HEK293 (cell line): ENCODE data around the gene GNPTG.

Experiments used
- KLF1 ChIP-seq: fragments of 450-650 bp; formaldehyde crosslinking; IDR thresholded peaks from 2 replicates; pipeline ENCODE4 v1.5.1; 2016; ENCODE audit warnings: missing biosample characterization, missing genetic modification characterization
- RBAK ChIP-seq: fragments of 450-650 bp; formaldehyde crosslinking; IDR thresholded peaks from 2 replicates; pipeline ENCODE4 v1.5.1; 2016; ENCODE audit warnings: missing biosample characterization, missing genetic modification characterization
- TCF7L2 ChIP-seq: IDR thresholded peaks from 2 replicates; pipeline ENCODE4 v1.6.1; 2011; ENCODE audit warnings: low read depth, mild to moderate bottlenecking, inconsistent platforms, low read length, moderate library complexity, borderline replicate concordance
- ZBTB20 ChIP-seq: fragments of 450-650 bp; formaldehyde crosslinking; IDR thresholded peaks from 2 replicates; pipeline ENCODE4 v1.5.1; 2016; ENCODE audit warnings: missing biosample characterization, missing genetic modification characterization
- ZIC2 ChIP-seq: fragments of 450-650 bp; formaldehyde crosslinking; IDR thresholded peaks from 2 replicates; pipeline ENCODE4 v1.5.1; 2016; ENCODE audit warnings: missing biosample characterization, missing genetic modification characterization
- ZNF133 ChIP-seq: fragments of 450-650 bp; formaldehyde crosslinking; IDR thresholded peaks from 2 replicates; pipeline ENCODE4 v1.5.1; 2016; ENCODE audit warnings: missing biosample characterization, missing genetic modification characterization
- ZNF266 ChIP-seq: fragments of 450-650 bp; formaldehyde crosslinking; IDR thresholded peaks from 2 replicates; pipeline ENCODE4 v1.5.1; 2016; ENCODE audit warnings: missing biosample characterization, missing genetic modification characterization, low read depth
- ZNF274 ChIP-seq, 2 experiments: fragments of 200-500 bp in 1 of 2; fragments of 450-650 bp in 1 of 2; sonication (Bioruptor generic) in 1 of 2; formaldehyde crosslinking in 1 of 2; IDR thresholded peaks; 2 replicates each; pipeline versions ENCODE4 v1.5.1 to v1.6.1; 2014 to 2016; ENCODE audit warnings: borderline replicate concordance in 1 of 2, inconsistent platforms in 1 of 2, low read length in 1 of 2, missing biosample characterization in 1 of 2, missing genetic modification characterization in 1 of 2
- ZNF292 ChIP-seq: fragments of 450-650 bp; formaldehyde crosslinking; IDR thresholded peaks from 2 replicates; pipeline ENCODE4 v1.5.1; 2016; ENCODE audit warnings: low read depth, missing biosample characterization, missing genetic modification characterization, borderline replicate concordance
- ZNF366 ChIP-seq: fragments of 450-650 bp; formaldehyde crosslinking; conservative IDR thresholded peaks from 2 replicates; pipeline ENCODE4 v1.5.1; 2016; ENCODE audit warnings: missing biosample characterization, missing genetic modification characterization
- ZNF48 ChIP-seq: fragments of 450-650 bp; formaldehyde crosslinking; IDR thresholded peaks from 2 replicates; pipeline ENCODE4 v1.5.1; 2016; ENCODE audit warnings: missing biosample characterization, missing genetic modification characterization
- ZNF707 ChIP-seq: fragments of 450-650 bp; formaldehyde crosslinking; IDR thresholded peaks from 2 replicates; pipeline ENCODE4 v1.5.1; 2016; ENCODE audit warnings: missing biosample characterization, missing genetic modification characterization
- TF ChIP-seq, protein P1 (sequence below): fragments of 450-650 bp; formaldehyde crosslinking; IDR thresholded peaks from 2 replicates; pipeline ENCODE4 v1.5.1; 2016; ENCODE audit warnings: missing biosample characterization, missing genetic modification characterization

DNA sequence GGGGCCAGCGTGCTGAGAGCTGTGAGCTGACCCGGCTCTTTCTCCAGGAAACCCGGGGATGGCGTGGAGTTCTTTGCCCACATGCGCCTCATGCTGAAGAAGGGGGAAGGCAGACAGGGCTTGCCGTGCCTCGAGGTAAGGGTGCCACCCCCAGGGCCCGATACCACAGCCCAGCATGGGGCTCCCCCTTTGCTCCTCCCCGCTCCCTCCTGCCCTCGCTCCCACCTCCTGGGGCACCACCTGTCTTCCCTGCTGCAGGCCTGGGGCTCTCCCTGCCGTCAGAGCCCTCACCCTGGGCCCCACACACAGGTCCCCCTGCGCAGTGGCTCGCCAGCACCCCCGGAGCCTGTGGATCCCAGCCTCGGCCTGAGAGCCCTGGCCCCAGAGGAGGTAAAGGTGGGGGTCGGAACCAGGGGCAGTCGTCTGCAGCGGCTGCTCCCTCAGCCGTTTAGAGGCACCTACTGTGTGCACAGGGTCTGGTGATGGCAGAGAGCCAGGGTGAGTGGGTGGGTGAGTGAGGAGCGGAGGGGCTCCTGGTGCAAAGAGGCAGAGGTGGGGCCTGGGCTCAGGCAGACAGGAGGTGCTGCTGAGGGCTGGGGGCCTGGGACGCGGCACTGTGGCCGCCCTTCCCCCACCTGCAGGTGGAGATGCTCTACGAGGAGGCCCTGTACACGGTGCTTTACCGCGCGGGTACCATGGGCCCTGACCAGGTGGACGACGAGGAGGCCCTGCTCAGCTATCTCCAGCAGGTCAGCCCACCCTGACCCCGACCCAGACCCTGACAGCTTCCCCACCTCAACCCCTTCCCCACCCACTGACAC, 12.7 kb upstream of the GNPTG start:
- TF ChIP-seq ZNF274 (IDR thresholded peaks at IDR 0.05; ENCODE audit: low read length) (no peak), ZNF274 (tag by site-specific recombination; IDR thresholded peaks at IDR 0.05; ENCODE audit: borderline replicate concordance) (no peak), ZNF707 (no peak), RBAK (tag by site-specific recombination) (no peak), ZNF366 (tag by site-specific recombination) (no peak), ZIC2 (tag by site-specific recombination) (no peak; the same call in 1 of the 2 replicates), TCF7L2 (no peak), ZNF292 (tag by site-specific recombination) (no peak), ZBTB20 (tag by site-specific recombination) (no peak), ZNF48 (tag by site-specific recombination) (no peak), KLF1 (tag by site-specific recombination) (no peak), ZNF266 (no peak), ZNF133 (tag by site-specific recombination) (no peak)
- TF ChIP-seq, protein P1, sequence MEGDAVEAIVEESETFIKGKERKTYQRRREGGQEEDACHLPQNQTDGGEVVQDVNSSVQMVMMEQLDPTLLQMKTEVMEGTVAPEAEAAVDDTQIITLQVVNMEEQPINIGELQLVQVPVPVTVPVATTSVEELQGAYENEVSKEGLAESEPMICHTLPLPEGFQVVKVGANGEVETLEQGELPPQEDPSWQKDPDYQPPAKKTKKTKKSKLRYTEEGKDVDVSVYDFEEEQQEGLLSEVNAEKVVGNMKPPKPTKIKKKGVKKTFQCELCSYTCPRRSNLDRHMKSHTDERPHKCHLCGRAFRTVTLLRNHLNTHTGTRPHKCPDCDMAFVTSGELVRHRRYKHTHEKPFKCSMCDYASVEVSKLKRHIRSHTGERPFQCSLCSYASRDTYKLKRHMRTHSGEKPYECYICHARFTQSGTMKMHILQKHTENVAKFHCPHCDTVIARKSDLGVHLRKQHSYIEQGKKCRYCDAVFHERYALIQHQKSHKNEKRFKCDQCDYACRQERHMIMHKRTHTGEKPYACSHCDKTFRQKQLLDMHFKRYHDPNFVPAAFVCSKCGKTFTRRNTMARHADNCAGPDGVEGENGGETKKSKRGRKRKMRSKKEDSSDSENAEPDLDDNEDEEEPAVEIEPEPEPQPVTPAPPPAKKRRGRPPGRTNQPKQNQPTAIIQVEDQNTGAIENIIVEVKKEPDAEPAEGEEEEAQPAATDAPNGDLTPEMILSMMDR (tag by site-specific recombination): no peak
